ENCODE results near the gene NGRN.

NGRN gene

GRCh38 chr15:90320062-90320884 lies 54.8 kb downstream of the NGRN start:
- no peak for DNase-seq

GRCh38 chr15:90320885-90321278 lies 55.4 kb downstream of the NGRN start:
- DNase-seq = no peak

Measured in cortex of kidney (tissue), 1 donor.